CD4-positive, alpha-beta T cell treated with Interleukin-17A for 1 hour (primary cell): ENCODE measurements around the gene PLCXD3.
"Not testable (repeated sequence)": the region's sequence is repeated elsewhere in the genome, so short reads cannot be mapped to it uniquely, and the experiment has no call there.

Experiments used
- DNase-seq: peaks from one replicate; pipeline ENCODE4 v3.0.0-alpha.2; 2020

PLCXD3 gene

GRCh38 chr5:41485533-41485932 lies 24.9 kb downstream of the PLCXD3 start:
- DNase-seq: no peak

- DNase-seq: no peak
These were observed 27.7 kb downstream of the PLCXD3 start for GRCh38 chr5:41482715-41483114.

GRCh38 chr5:41482173-41482572 lies 28.2 kb downstream of the PLCXD3 start:
- no peak for DNase-seq

GRCh38 chr5:41471571-41472208 lies 38.7 kb downstream of the PLCXD3 start:
- DNase-seq: not testable (repeated sequence)

GRCh38 chr5:41465493-41466171 lies 44.8 kb downstream of the PLCXD3 start:
- no peak for DNase-seq

- no peak for DNase-seq
These were observed 50.8 kb downstream of the PLCXD3 start for GRCh38 chr5:41459557-41459956.

GRCh38 chr5:41457094-41457493 lies 53.3 kb downstream of the PLCXD3 start:
- no peak for DNase-seq

- no peak for DNase-seq
These were observed 57.9 kb downstream of the PLCXD3 start for GRCh38 chr5:41452506-41452905.

- no peak for DNase-seq
These were observed 62.5 kb downstream of the PLCXD3 start for GRCh38 chr5:41447650-41448510.

- DNase-seq: no peak
These were observed 64.4 kb downstream of the PLCXD3 start for GRCh38 chr5:41445937-41446563.

GRCh38 chr5:41435276-41435675 lies 75.1 kb downstream of the PLCXD3 start:
- no peak for DNase-seq

- no peak for DNase-seq
These were observed 76.7 kb downstream of the PLCXD3 start for GRCh38 chr5:41433552-41434181.

- no peak for DNase-seq
These were observed 77.7 kb downstream of the PLCXD3 start for GRCh38 chr5:41432481-41433253.

GRCh38 chr5:41427505-41427904 lies 82.9 kb downstream of the PLCXD3 start:
- no peak for DNase-seq

- no peak for DNase-seq
These were observed 84.7 kb downstream of the PLCXD3 start for GRCh38 chr5:41425736-41426135.

GRCh38 chr5:41420492-41421067 lies 89.8 kb downstream of the PLCXD3 start:
- DNase-seq: no peak

GRCh38 chr5:41418220-41419031 lies 92.0 kb downstream of the PLCXD3 start:
- no peak for DNase-seq

- DNase-seq: no peak
These were observed 94.1 kb downstream of the PLCXD3 start for GRCh38 chr5:41416336-41416735.

GRCh38 chr5:41415242-41415641 lies 95.2 kb downstream of the PLCXD3 start:
- DNase-seq: no peak

GRCh38 chr5:41414598-41414997 lies 95.8 kb downstream of the PLCXD3 start:
- DNase-seq: no peak

GRCh38 chr5:41413074-41413473 lies 97.3 kb downstream of the PLCXD3 start:
- DNase-seq: no peak
